WI38 (cell line): ENCODE results near the gene PCDHB6.
A peak's percentile ranks its signal among the peaks of the same experiment; 100 is the strongest.
"Not testable (repeated sequence)": the region's sequence is repeated elsewhere in the genome, so short reads cannot be mapped to it uniquely, and the experiment has no call there.

Source experiments
- H3K4me3 ChIP-seq: 2 replicates; pipeline ENCODE4 v1.5.1; 2011; ENCODE audit warnings: low read depth, mild to moderate bottlenecking, control low read depth, low read length
- CTCF ChIP-seq: IDR thresholded peaks from 2 replicates; pipeline ENCODE4 v1.5.1; 2012; ENCODE audit warnings: low read depth, mild to moderate bottlenecking, control low read depth, low read length

PCDHB6 gene

GRCh38 chr5:141155540-141156374 is 5.9 kb downstream of the PCDHB6 start:
- TF ChIP-seq CTCF: no peak
- no peak overlapping the region for H3K4me3 ChIP-seq

GRCh38 chr5:141157356-141157755 is 7.5 kb downstream of the PCDHB6 start:
- not testable (repeated sequence) for H3K4me3 ChIP-seq

- H3K4me3 ChIP-seq: not testable (repeated sequence)
Measured at GRCh38 chr5:141157901-141158300, 8.0 kb downstream of the PCDHB6 start.

- H3K4me3 ChIP-seq: peak within 1 kb of the TSS; percentile 38
Measured at GRCh38 chr5:141172381-141173204, 22.7 kb downstream of the PCDHB6 start, which contains the start of gene PCDHB7. TSS of gene PCDHB7 (plus strand) at chr5:141172644. CDS start at chr5:141172836, 192 bp downstream.

GRCh38 chr5:141174291-141175104 is 24.6 kb downstream of the PCDHB6 start:
- not testable (repeated sequence) for H3K4me3 ChIP-seq

More at GRCh38 chr5:141172381-141173204, 22.7 kb downstream of the PCDHB6 start, which contains the start of gene PCDHB7:
- TF ChIP-seq CTCF: peak; percentile 66

GRCh38 chr5:141175933-141176332 is 26.1 kb downstream of the PCDHB6 start:
- H3K4me3 ChIP-seq: no peak overlapping the region
- TF ChIP-seq CTCF: no peak

GRCh38 chr5:141177577-141178191 is 27.8 kb downstream of the PCDHB6 start, which contains the start of gene PCDHB8:
TSS of gene PCDHB8 (plus strand) at chr5:141177790. CDS start at chr5:141178035, 245 bp downstream.
- not testable (repeated sequence) for H3K4me3 ChIP-seq

GRCh38 chr5:141179371-141179770 is 29.5 kb downstream of the PCDHB6 start:
- not testable (repeated sequence) for H3K4me3 ChIP-seq

GRCh38 chr5:141179876-141180275 is 30.0 kb downstream of the PCDHB6 start:
- H3K4me3 ChIP-seq: not testable (repeated sequence)

GRCh38 chr5:141180313-141180712 is 30.5 kb downstream of the PCDHB6 start:
- no peak overlapping the region for H3K4me3 ChIP-seq
- no peak for TF ChIP-seq CTCF
